A673 (cell line): Measurements from ENCODE around the gene BTBD16. TPM values are rescaled to one million over a fixed set of nuclear protein-coding genes. Genes with fewer than 3 reads are reported as not detected.

ENCODE experiments used
- BruUV-seq: library from RNA; stranded (reverse); fragments of 400-500 nt; replicated peaks from 2 replicates; lab custom pipeline; 2021; lab: Mats Ljungman, UMichigan
- CTCF ChIA-PET: fragments of 300-600 bp; sonication (Branson Sonifier 250); formaldehyde crosslinking; loops from one replicate; lab custom pipeline; 2022; ENCODE audit warnings: antibody characterized with exemption; lab: Charles Lee
- POLR2A ChIA-PET: fragments of 300-600 bp; sonication (Branson Sonifier 250); formaldehyde crosslinking; loops from one replicate; lab custom pipeline; 2022; ENCODE audit warnings: antibody characterized with exemption; ENCODE audit not compliant: low non-redundant PET; lab: Charles Lee
- DNase-seq: peaks from one replicate; pipeline ENCODE4 v3.0.0-alpha.2; 2015; ENCODE audit warnings: low spot score
- H3K27ac ChIP-seq: fragments of 200-600 bp; sonication (generic); 2 replicates; pipeline ENCODE4 v1.5.1; 2016; ENCODE audit warnings: mixed run types, low read depth, mild to moderate bottlenecking, mixed read lengths, antibody characterized with exemption, low read length; ENCODE audit not compliant: poor library complexity, severe bottlenecking
- H3K27me3 ChIP-seq: fragments of 200-600 bp; sonication (generic); replicated peaks from 2 replicates; pipeline ENCODE4 v1.6.1; 2017; ENCODE audit warnings: mixed run types, low read depth, mild to moderate bottlenecking, mixed read lengths, antibody characterized with exemption, low read length; ENCODE audit not compliant: insufficient read depth, poor library complexity
- H3K36me3 ChIP-seq: fragments of 200-600 bp; sonication (generic); 2 replicates; pipeline ENCODE4 v1.6.1; 2016; ENCODE audit warnings: mixed run types, mild to moderate bottlenecking, mixed read lengths, antibody characterized with exemption, low read length; ENCODE audit not compliant: insufficient read depth, poor library complexity, severe bottlenecking
- H3K4me1 ChIP-seq: fragments of 200-600 bp; sonication (generic); 2 replicates; pipeline ENCODE4 v1.6.1; 2017; ENCODE audit warnings: mixed run types, mild to moderate bottlenecking, mixed read lengths, antibody characterized with exemption, low read length; ENCODE audit not compliant: insufficient read depth, poor library complexity, severe bottlenecking
- H3K4me3 ChIP-seq: fragments of 200-600 bp; sonication (generic); 2 replicates; pipeline ENCODE4 v1.5.1; 2016; ENCODE audit warnings: low read depth, mixed run types, mild to moderate bottlenecking, mixed read lengths, low read length; ENCODE audit not compliant: poor library complexity, severe bottlenecking
- H3K9me3 ChIP-seq: fragments of 200-600 bp; sonication (generic); 2 replicates; pipeline ENCODE4 v1.6.1; 2016; ENCODE audit warnings: mixed run types, low read depth, mild to moderate bottlenecking, mixed read lengths, antibody characterized with exemption, low read length; ENCODE audit not compliant: poor library complexity, severe bottlenecking
- CTCF ChIP-seq: fragments of 300-800, 200-600 bp; sonication (generic); conservative IDR thresholded peaks from 2 replicates; pipeline ENCODE4 v1.5.1; 2017; ENCODE audit warnings: low read depth, mild to moderate bottlenecking, antibody characterized with exemption, low read length, moderate library complexity, mixed read lengths
- EZH2 ChIP-seq: fragments of 200-600 bp; sonication (generic); IDR thresholded peaks from 2 replicates; pipeline ENCODE4 v1.6.1; 2017; ENCODE audit warnings: borderline replicate concordance, low read depth, mild to moderate bottlenecking, mixed read lengths, antibody characterized with exemption, low read length; ENCODE audit not compliant: poor library complexity, severe bottlenecking
- intact Hi-C: fragments of 100-400 bp; cut with micrococcal nuclease; formaldehyde crosslinking; loops from one replicate; pipeline ENCODE4 v1.10.0; 2022; ENCODE audit not compliant: unreplicated experiment
- total RNA-seq: library from RNA; stranded (reverse); gene quantifications from 2 replicates; pipeline ENCODE4 v1.2.3, GENCODE V29; 2021

BTBD16 gene
- total RNA-seq, 1 experiment from 2014 or later = not detected

GRCh38 chr10:122241836-122242235 lies 29.3 kb upstream of the BTBD16 start:
- Histone ChIP-seq H3K36me3 (no peaks in the 10 kb centered on the region), H3K4me1 (no peaks in the 10 kb centered on the region), H3K27me3 (peaks cover 18% of the 10 kb centered on the region), H3K9me3 (no peaks in the 10 kb centered on the region), H3K4me3 (no peak overlapping the region), H3K27ac (no peak overlapping the region)
- ChIA-PET POLR2A (no interaction called here), CTCF (no interaction called here)
- intact Hi-C loops = no loop called here
- DNase-seq = no peak
- TF ChIP-seq EZH2 = no peak
- no peak for TF ChIP-seq CTCF
- no TSS peak for BruUV-seq

- BruUV-seq = no TSS peak
- intact Hi-C loops = no loop called here
- Histone ChIP-seq H3K9me3 (no peaks in the 10 kb centered on the region), H3K4me3 (no peak overlapping the region), H3K4me1 (no peaks in the 10 kb centered on the region), H3K27me3 (peaks cover 18% of the 10 kb centered on the region), H3K27ac (no peak overlapping the region), H3K36me3 (no peaks in the 10 kb centered on the region)
- ChIA-PET CTCF (no interaction called here), POLR2A (no interaction called here)
- DNase-seq = no peak
- no peak for TF ChIP-seq CTCF
- no peak for TF ChIP-seq EZH2
These were observed 27.5 kb upstream of the BTBD16 start for GRCh38 chr10:122243550-122243949.

GRCh38 chr10:122244001-122244975 lies 26.8 kb upstream of the BTBD16 start:
- TF ChIP-seq CTCF = no peak
- no peak for TF ChIP-seq EZH2
- H3K27me3 ChIP-seq = peaks cover 18% of the 10 kb centered on the region
- no peak for DNase-seq
- no peaks in the 10 kb centered on the region for H3K9me3 ChIP-seq
- no peak overlapping the region for H3K4me3 ChIP-seq
- no TSS peak for BruUV-seq
- no peak overlapping the region for H3K27ac ChIP-seq
- no peaks in the 10 kb centered on the region for H3K36me3 ChIP-seq
- no peaks in the 10 kb centered on the region for H3K4me1 ChIP-seq
- intact Hi-C loops = no loop called here
- ChIA-PET POLR2A (no interaction called here), CTCF (no interaction called here)
